ENCODE results near the gene OR2AK2.

Gene OR2AK2, protein sequence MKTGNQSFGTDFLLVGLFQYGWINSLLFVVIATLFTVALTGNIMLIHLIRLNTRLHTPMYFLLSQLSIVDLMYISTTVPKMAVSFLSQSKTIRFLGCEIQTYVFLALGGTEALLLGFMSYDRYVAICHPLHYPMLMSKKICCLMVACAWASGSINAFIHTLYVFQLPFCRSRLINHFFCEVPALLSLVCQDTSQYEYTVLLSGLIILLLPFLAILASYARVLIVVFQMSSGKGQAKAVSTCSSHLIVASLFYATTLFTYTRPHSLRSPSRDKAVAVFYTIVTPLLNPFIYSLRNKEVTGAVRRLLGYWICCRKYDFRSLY

GRCh38 chr1:247964933-247965332, at the start of gene OR2AK2:
TSS of gene OR2AK2 (plus strand) at chr1:247965233. CDS start at chr1:247965377, 144 bp downstream.
- ChIA-PET POLR2A (no interaction called here), CTCF (no interaction called here)
- H3K4me3 ChIP-seq (ENCODE audit: low read depth, low read length) = no peak within 1 kb of the TSS
- no peak for DNase-seq (ENCODE audit: low read depth, low spot score)
- TF ChIP-seq CTCF (IDR thresholded peaks at IDR 0.05; ENCODE audit: insufficient read depth, low read length, missing control alignments) = no peak

GRCh38 chr1:247919952-247920351, 45.1 kb upstream of the OR2AK2 start, which contains the start of gene OR2T8:
TSS of gene OR2T8 (plus strand) at chr1:247920252. CDS start at chr1:247921018, 766 bp downstream.
- ChIA-PET POLR2A (no interaction called here), CTCF (no interaction called here)
- H3K4me3 ChIP-seq (ENCODE audit: low read depth, low read length) = no peak within 1 kb of the TSS
- DNase-seq (ENCODE audit: low read depth, low spot score) = no peak
- TF ChIP-seq CTCF (IDR thresholded peaks at IDR 0.05; ENCODE audit: insufficient read depth, low read length, missing control alignments) = no peak

DNA sequence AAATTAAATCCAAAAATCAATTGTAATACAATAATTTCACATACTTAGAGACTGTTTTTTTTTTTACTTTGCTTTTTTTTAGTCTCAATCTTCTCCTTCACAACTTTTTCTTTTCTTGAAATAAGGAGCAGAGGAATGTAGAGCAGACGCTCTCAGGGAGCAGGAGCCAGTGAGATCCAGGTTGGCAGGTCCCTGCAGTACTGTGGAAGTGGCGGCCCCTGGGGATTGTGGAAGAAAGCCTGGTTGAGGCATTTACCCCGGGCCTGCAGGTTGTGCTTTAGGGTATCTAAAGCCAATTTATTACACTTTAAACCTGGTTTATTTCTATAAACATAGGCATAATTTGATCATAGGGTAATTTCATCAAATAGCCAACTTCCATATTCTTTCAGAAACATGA, 41.1 kb upstream of the OR2AK2 start:
- H3K4me3 ChIP-seq (ENCODE audit: low read depth, low read length) = no peak overlapping the region
- no peak for DNase-seq (ENCODE audit: low read depth, low spot score)
- CTCF ChIA-PET = no interaction called here
- POLR2A ChIA-PET = no interaction called here
- TF ChIP-seq CTCF (IDR thresholded peaks at IDR 0.05; ENCODE audit: insufficient read depth, low read length, missing control alignments) = no peak

GRCh38 chr1:247924868-247925267, 40.2 kb upstream of the OR2AK2 start, which contains the start of gene OR2AJ1:
TSS of gene OR2AJ1 (plus strand) at chr1:247924889. CDS start at chr1:247933769, 8,880 bp downstream.
- DNase-seq (ENCODE audit: low read depth, low spot score) = no peak
- H3K4me3 ChIP-seq (ENCODE audit: low read depth, low read length) = no peak within 1 kb of the TSS
- no peak for TF ChIP-seq CTCF (IDR thresholded peaks at IDR 0.05; ENCODE audit: insufficient read depth, low read length, missing control alignments)
- ChIA-PET CTCF (no interaction called here), POLR2A (no interaction called here)

- no peak for DNase-seq (ENCODE audit: low read depth, low spot score)
- ChIA-PET CTCF (no interaction called here), POLR2A (no interaction called here)
- no peak for TF ChIP-seq CTCF (IDR thresholded peaks at IDR 0.05; ENCODE audit: insufficient read depth, low read length, missing control alignments)
- no peak overlapping the region for H3K4me3 ChIP-seq (ENCODE audit: low read depth, low read length)
Measured at GRCh38 chr1:247933989-247934388, 31.0 kb upstream of the OR2AK2 start.

DNA sequence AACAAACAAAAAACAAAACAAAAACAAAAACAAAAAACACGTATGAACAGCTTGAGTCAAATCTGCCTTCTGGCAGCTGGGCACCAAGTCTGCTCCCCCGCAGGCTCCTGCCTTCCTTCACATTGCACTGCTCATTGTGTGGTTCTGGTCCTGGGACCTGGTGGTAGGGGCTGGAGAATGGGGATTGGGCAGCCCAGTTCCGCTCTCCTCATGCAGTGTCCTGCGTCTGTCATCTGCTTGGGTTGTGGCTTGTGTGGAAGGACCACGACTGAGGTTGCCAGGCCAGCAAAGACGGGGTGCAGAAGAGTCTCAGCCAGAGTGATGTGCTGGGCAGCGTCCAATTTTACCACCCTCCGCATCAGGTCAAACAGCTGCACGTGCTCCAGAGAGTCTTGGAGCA, 29.3 kb upstream of the OR2AK2 start:
- ChIA-PET POLR2A (no interaction called here), CTCF (no interaction called here)

More for the DNA sequence above, 29.3 kb upstream of the OR2AK2 start:
- H3K4me3 ChIP-seq (ENCODE audit: low read depth, low read length) = no peak overlapping the region
- no peak for DNase-seq (ENCODE audit: low read depth, low spot score)
- no peak for TF ChIP-seq CTCF (IDR thresholded peaks at IDR 0.05; ENCODE audit: insufficient read depth, low read length, missing control alignments)
